SH-SY5Y (cell line): Measurements from ENCODE around the gene TEX28.

Experiments
- GATA2 ChIP-seq: IDR thresholded peaks from 2 replicates; pipeline ENCODE4 v1.6.1; 2011; ENCODE audit warnings: mild to moderate bottlenecking, low read depth, low read length
- GATA3 ChIP-seq: IDR thresholded peaks from 2 replicates; pipeline ENCODE4 v1.6.1; 2011; ENCODE audit warnings: low read depth, mild to moderate bottlenecking, low read length, moderate library complexity

GRCh38 chrX:154322890-154323289 lies 28.0 kb upstream of the TEX28 start:
- no peak for TF ChIP-seq GATA2
- no peak for TF ChIP-seq GATA3
